ENCODE data around the gene FFAR3. TPM values are rescaled to one million over a fixed set of nuclear protein-coding genes. Genes with fewer than 3 reads are reported as not detected.

Gene FFAR3
- total RNA-seq, 1 donor from 2014 or later, result not detected

GRCh38 chr19:35322014-35322413 is 36.2 kb upstream of the FFAR3 start:
- TF ChIP-seq CTCF (IDR thresholded peaks at IDR 0.05), result no peak
- ATAC-seq (no peak), DNase-seq (no peak)
- Histone ChIP-seq H3K27me3 (ENCODE audit: low read depth) (no peaks in the 10 kb centered on the region), H3K36me3 (no peaks in the 10 kb centered on the region), H3K9me3 (no peaks in the 10 kb centered on the region), H3K4me1 (peaks cover 24% of the 10 kb centered on the region), H3K27ac (no peak overlapping the region), H3K4me3 (no peak overlapping the region)
- intact Hi-C loops (cut with DNase I), result no loop called here

GRCh38 chr19:35327642-35328041 is 30.6 kb upstream of the FFAR3 start:
- Histone ChIP-seq H3K4me3 (no peak overlapping the region), H3K4me1 (no peaks in the 10 kb centered on the region), H3K9me3 (no peaks in the 10 kb centered on the region), H3K36me3 (no peaks in the 10 kb centered on the region), H3K27me3 (ENCODE audit: low read depth) (peaks cover 19% of the 10 kb centered on the region), H3K27ac (no peak overlapping the region)
- no peak for TF ChIP-seq CTCF (IDR thresholded peaks at IDR 0.05)
- intact Hi-C loops (cut with DNase I), result no loop called here
- no peak for ATAC-seq
- no peak for DNase-seq

- no peak within 1 kb of the TSS for H3K27ac ChIP-seq
- peaks cover 20% of the 10 kb centered on the region for H3K27me3 ChIP-seq (ENCODE audit: low read depth)
- no peak within 1 kb of the TSS for H3K4me3 ChIP-seq
- H3K36me3 ChIP-seq, result no peaks in the 10 kb centered on the region
- intact Hi-C loops (cut with DNase I), result no loop called here
- DNase-seq (no peak), ATAC-seq (peak in 1 of 2 donors; percentile 36)
- no peak for TF ChIP-seq CTCF (IDR thresholded peaks at IDR 0.05)
- no peaks in the 10 kb centered on the region for H3K9me3 ChIP-seq
- no peaks in the 10 kb centered on the region for H3K4me1 ChIP-seq
Measured at GRCh38 chr19:35328851-35329285, 29.4 kb upstream of the FFAR3 start, which contains the start of gene CD22. TSS of gene CD22 (plus strand) at chr19:35329187. CDS start at chr19:35332041, 2,854 bp downstream.

GRCh38 chr19:35329323-35329722 is 28.9 kb upstream of the FFAR3 start:
- peak in 1 of 2 donors; percentile 38 for ATAC-seq
- Histone ChIP-seq H3K4me1 (no peaks in the 10 kb centered on the region), H3K27me3 (ENCODE audit: low read depth) (peaks cover 24% of the 10 kb centered on the region), H3K27ac (no peak overlapping the region), H3K9me3 (no peaks in the 10 kb centered on the region), H3K4me3 (no peak overlapping the region), H3K36me3 (no peaks in the 10 kb centered on the region)
- no peak for DNase-seq
- no peak for TF ChIP-seq CTCF (IDR thresholded peaks at IDR 0.05)
- intact Hi-C loops (cut with DNase I), result no loop called here

GRCh38 chr19:35330475-35330874 is 27.8 kb upstream of the FFAR3 start:
- H3K27me3 ChIP-seq (ENCODE audit: low read depth), result peaks cover 26% of the 10 kb centered on the region
- ATAC-seq (peak in 1 of 2 donors; percentile 10), DNase-seq (no peak)
- no peak for TF ChIP-seq CTCF (IDR thresholded peaks at IDR 0.05)
- H3K9me3 ChIP-seq, result no peaks in the 10 kb centered on the region
- no peaks in the 10 kb centered on the region for H3K36me3 ChIP-seq
- H3K4me1 ChIP-seq, result no peaks in the 10 kb centered on the region
- no peak overlapping the region for H3K27ac ChIP-seq
- intact Hi-C loops (cut with DNase I), result no loop called here
- no peak overlapping the region for H3K4me3 ChIP-seq
